Raji (cell line): ENCODE measurements around the gene SLC20A1.

Experiments
- POLR2A ChIP-seq: IDR thresholded peaks from 2 replicates; pipeline ENCODE4 v1.6.1; 2011; ENCODE audit warnings: low read depth, low read length, control low read depth; ENCODE audit not compliant: insufficient read depth

SLC20A1 gene, protein sequence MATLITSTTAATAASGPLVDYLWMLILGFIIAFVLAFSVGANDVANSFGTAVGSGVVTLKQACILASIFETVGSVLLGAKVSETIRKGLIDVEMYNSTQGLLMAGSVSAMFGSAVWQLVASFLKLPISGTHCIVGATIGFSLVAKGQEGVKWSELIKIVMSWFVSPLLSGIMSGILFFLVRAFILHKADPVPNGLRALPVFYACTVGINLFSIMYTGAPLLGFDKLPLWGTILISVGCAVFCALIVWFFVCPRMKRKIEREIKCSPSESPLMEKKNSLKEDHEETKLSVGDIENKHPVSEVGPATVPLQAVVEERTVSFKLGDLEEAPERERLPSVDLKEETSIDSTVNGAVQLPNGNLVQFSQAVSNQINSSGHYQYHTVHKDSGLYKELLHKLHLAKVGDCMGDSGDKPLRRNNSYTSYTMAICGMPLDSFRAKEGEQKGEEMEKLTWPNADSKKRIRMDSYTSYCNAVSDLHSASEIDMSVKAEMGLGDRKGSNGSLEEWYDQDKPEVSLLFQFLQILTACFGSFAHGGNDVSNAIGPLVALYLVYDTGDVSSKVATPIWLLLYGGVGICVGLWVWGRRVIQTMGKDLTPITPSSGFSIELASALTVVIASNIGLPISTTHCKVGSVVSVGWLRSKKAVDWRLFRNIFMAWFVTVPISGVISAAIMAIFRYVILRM

DNA sequence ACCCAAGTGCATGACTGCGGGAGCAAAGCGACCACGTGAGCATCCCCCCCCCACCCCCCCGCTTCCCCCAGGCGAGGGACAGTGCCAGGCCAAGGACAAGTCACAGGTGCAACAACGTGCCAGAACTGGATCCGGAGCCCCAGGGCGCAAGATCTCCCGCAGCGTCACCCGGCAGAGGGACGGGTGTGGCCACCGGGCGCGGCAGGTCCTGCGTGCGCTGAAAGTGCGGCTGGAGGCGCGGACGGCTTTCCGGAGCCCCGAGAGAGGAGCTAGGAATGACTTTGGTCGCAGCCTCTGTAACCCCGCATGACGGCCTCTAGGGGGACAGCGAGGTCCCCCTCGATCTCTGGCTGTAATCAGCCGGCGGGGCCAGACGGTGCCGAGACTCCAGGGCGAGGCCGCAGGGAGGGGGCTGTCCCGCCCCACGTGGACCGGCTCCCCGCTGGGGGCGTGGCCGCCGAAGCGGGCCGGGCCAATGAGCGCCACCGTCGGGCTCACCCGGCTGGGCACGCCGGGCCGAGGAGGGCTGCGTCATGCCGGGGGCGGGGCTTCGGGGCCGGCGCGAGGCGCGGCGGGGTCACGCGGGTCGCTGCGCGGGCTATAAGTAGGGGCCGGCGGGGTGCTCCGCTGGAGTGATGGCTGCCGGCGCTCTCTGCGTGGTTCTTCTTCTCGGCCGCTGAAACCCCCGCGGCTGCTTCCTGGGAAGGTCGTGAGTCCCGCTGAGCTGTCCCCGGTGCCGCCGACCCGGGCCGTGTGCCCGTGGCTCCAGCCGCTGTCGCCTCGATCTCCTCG is at the start of gene SLC20A1:
Gene SLC20A1, plus strand, starts transcription at position 630 of the 792 bp plus-strand sequence. CDS start 890 bp downstream, outside the sequence.
- TF ChIP-seq POLR2A: peak; percentile 87

DNA sequence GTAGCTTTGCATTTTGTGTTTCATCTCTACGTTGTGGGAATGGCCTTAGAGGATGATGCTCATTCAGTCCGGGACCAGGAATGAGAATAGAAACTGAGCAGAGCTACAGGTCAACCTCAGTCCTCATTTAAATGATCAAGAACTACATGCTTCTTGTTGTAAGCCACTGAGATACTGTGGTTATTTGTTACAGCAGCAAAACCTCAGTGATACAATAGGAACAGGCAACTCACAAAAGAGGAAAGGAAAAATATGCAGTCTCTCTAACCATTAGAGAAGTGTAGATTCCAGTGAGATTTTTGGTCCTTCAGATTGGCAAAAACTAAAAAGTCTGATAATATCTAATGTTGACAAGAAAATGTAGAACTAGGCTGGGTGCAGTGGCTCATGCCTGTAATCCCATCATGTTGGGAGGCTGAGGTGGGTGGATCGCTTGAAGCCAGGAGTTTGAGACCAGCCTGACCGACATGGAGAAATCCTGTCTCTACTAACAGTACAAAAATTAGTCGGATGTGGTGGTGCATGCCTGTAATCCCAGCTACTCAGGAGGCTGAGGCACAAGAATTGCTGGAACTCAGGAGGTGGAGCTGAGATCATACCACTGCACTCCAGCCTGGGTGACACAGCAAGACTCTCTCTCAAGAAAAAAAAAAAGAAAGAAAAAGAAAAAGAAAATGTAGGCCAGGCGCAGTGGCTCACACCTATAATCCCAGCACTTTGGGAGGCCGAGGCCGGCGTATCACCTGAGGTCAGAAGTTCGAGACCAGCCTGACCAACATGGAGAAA is 48.0 kb upstream of the SLC20A1 start:
- TF ChIP-seq POLR2A: no peak

GRCh38 chr2:112600634-112601033 is 45.1 kb upstream of the SLC20A1 start:
- TF ChIP-seq POLR2A: no peak

DNA sequence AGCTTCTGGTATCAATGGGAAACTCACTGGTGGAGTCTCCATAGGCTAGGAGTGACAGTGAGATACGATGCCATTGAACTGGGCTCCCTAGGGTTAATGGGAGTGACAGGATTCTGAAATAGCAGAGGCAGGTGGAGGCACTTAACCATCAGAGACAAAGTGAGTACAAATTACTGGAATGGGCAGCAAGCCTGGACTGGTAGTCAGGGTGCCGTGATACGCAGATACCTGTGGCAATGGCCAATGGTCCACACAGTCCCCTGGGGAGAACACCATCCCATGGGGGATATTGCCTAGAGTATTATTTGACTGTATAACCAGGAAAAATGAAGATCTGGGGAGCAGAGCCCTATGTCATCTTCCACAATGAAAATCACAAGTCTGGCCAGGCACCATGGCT is 44.0 kb upstream of the SLC20A1 start:
- no peak for TF ChIP-seq POLR2A

- no peak for TF ChIP-seq POLR2A
Observed at GRCh38 chr2:112602917-112603316, 42.8 kb upstream of the SLC20A1 start.

GRCh38 chr2:112603731-112604130 is 42.0 kb upstream of the SLC20A1 start:
- TF ChIP-seq POLR2A: no peak

GRCh38 chr2:112604952-112605351 is 40.8 kb upstream of the SLC20A1 start:
- TF ChIP-seq POLR2A: no peak

DNA sequence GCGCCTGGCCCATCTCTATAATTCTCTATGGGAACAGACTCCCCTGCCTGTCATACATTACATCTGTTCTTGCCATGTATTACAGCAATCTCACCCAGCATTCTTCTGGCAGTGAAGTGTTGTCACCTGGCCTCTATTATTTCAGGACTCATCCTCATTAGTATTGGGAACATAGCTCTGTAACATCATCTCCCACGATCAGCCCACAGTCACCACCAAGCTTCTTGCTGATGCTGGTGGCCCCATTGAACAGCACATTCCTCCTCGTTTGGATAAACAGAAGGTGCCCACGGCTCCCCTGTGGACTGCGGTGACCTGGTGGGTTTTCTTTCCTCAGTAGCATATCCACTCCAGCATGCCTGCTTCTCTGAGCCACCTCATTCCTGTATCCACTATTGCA is 39.8 kb upstream of the SLC20A1 start:
- TF ChIP-seq POLR2A: no peak

- TF ChIP-seq POLR2A: no peak
Observed at GRCh38 chr2:112606547-112606946, 39.2 kb upstream of the SLC20A1 start.

DNA sequence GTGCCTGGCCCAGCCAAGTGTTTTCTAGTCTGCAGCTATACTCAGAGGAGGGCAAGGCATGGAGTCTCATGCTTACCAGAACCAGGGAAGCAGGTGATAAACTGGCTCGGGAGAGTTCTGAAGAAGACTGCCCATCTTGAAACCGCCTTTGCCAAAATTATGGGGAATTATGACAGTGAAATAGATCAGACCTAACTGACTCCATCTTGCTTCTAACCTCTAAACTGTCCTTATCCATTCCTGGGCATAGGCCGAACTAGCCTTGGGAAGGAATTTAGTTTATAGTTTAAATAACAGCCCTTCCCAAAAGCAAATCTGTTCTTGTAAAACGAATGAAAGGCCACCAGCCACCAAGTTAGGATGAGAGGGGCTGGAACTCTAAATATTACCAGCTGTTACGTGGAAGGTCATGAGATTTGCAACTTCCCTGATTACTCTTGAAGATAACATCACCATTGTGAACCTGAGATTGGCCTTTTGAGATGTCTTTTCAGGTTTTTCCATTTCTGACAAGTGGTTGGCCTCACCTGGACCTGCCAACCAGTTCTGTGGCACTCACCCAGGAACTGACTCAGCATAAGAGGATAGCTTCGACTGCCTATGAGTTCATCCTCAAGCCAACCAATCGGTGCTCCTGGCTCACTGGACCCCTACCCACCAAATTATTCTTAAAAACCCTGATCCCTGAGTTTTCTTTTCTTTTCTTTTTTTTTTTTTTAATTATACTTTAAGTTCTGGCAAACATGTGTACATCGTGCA is 37.9 kb upstream of the SLC20A1 start:
- TF ChIP-seq POLR2A: no peak

DNA sequence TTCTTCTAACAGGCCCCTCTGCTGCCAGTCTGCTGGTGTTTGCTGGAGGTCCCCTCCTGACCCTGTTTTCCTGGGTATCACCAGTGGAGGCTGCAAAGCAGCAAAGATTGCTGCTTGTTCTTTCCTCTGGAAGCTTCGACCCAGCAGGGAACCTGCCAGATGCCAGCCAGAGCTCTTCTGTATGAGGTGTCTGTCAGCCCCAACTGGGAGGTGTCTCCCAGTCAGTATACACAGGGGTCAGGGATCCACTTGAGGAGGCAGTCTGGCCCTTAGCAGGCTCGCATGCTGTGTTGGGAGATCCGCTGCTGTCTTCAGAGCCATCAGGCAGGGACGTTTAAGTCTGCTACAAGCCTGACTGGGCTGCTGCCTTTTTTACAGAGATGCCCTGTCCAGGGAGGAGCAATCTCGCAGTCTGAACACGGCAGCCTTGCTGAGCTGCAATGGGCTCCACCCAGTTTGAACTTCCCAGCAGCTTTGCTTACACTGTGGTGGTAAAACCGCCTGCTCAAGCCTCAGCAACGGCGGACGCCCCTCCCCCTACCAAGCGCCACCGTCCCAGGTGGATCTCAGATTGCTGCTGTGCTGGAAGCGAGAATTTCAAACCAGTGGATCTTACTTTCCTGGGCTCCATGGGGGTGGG is 31.4 kb upstream of the SLC20A1 start:
- TF ChIP-seq POLR2A: no peak

GRCh38 chr2:112615051-112615450 is 30.7 kb upstream of the SLC20A1 start:
- TF ChIP-seq POLR2A: no peak

GRCh38 chr2:112618383-112618782 is 27.4 kb upstream of the SLC20A1 start:
- no peak for TF ChIP-seq POLR2A
